Activated CD4-positive, CD25-positive, alpha-beta regulatory T cell treated with anti-CD3 and anti-CD28 coated beads, Interleukin-2, amount 50 U/mL, for 72 hours (primary cell): ENCODE measurements around the gene MAPK10.
"Not testable (repeated sequence)": the region's sequence is repeated elsewhere in the genome, so short reads cannot be mapped to it uniquely, and the experiment has no call there.

Experiments
- DNase-seq: peaks from one replicate; pipeline ENCODE4 v3.0.0; 2021

MAPK10 gene

GRCh38 chr4:86100539-86101215 lies 259.2 kb downstream of the MAPK10 start:
- no peak for DNase-seq

GRCh38 chr4:86099348-86099747 lies 260.5 kb downstream of the MAPK10 start:
- DNase-seq: no peak

GRCh38 chr4:86098691-86099090 lies 261.2 kb downstream of the MAPK10 start:
- no peak for DNase-seq

GRCh38 chr4:86096373-86096772 lies 263.5 kb downstream of the MAPK10 start:
- DNase-seq: no peak

GRCh38 chr4:86092684-86093083 lies 267.2 kb downstream of the MAPK10 start:
- DNase-seq: no peak

GRCh38 chr4:86091201-86091600 lies 268.7 kb downstream of the MAPK10 start:
- DNase-seq: no peak

- DNase-seq: no peak
These were observed 270.0 kb downstream of the MAPK10 start for GRCh38 chr4:86089781-86090323.

- DNase-seq: no peak
These were observed 270.8 kb downstream of the MAPK10 start for GRCh38 chr4:86089053-86089452.

- DNase-seq: not testable (repeated sequence)
These were observed 284.1 kb downstream of the MAPK10 start for GRCh38 chr4:86075796-86076195.

GRCh38 chr4:86060341-86060740 lies 299.5 kb downstream of the MAPK10 start:
- no peak for DNase-seq

GRCh38 chr4:86058621-86059020 lies 301.2 kb downstream of the MAPK10 start:
- DNase-seq: no peak

GRCh38 chr4:86055898-86056297 lies 304.0 kb downstream of the MAPK10 start:
- DNase-seq: no peak

- no peak for DNase-seq
These were observed 305.4 kb downstream of the MAPK10 start for GRCh38 chr4:86054286-86055032.

GRCh38 chr4:86050496-86050895 lies 309.4 kb downstream of the MAPK10 start:
- no peak for DNase-seq

GRCh38 chr4:86048426-86048825 lies 311.4 kb downstream of the MAPK10 start:
- no peak for DNase-seq

GRCh38 chr4:86044593-86044985 lies 315.3 kb downstream of the MAPK10 start:
- no peak for DNase-seq

- DNase-seq: no peak
These were observed 315.9 kb downstream of the MAPK10 start for GRCh38 chr4:86043755-86044592.

- DNase-seq: no peak
These were observed 321.8 kb downstream of the MAPK10 start for GRCh38 chr4:86038037-86038436.

GRCh38 chr4:86036736-86037135 lies 323.1 kb downstream of the MAPK10 start:
- DNase-seq: no peak

- no peak for DNase-seq
These were observed 324.2 kb downstream of the MAPK10 start for GRCh38 chr4:86035688-86036087.

GRCh38 chr4:86034616-86035015 lies 325.2 kb downstream of the MAPK10 start:
- DNase-seq: no peak

- no peak for DNase-seq
These were observed 326.7 kb downstream of the MAPK10 start for GRCh38 chr4:86033171-86033570.

GRCh38 chr4:86032476-86033022 lies 327.3 kb downstream of the MAPK10 start:
- DNase-seq: no peak
